Spleen (tissue), 7 donors: ENCODE results near the gene TMEM145.
A peak's percentile ranks its signal among the peaks of the same experiment; 100 is the strongest.

Experiments
- CTCF ChIP-seq, 11 experiments: fragments of 200-600 bp in 7 of 11; fragments of 450-650 bp in 4 of 11; sonication (generic) in 4 of 11; IDR thresholded peaks in 8 of 11; conservative IDR thresholded peaks in 3 of 11; 1 replicate in 7 of 11; 2 replicates in 4 of 11; pipeline versions ENCODE4 v1.4.0 to v1.8.0; 2016 to 2021; ENCODE audit warnings: antibody characterized with exemption in 11 of 11, inconsistent platforms in 4 of 11, mild to moderate bottlenecking in 1 of 11
- POLR2A ChIP-seq, 3 donors: fragments of 450-650 bp; IDR thresholded peaks; one replicate each; pipeline ENCODE4 v1.5.1; 2017; ENCODE audit warnings: antibody characterized with exemption in 3 of 3, mild to moderate bottlenecking in 1 of 3
- POLR2AphosphoS5 ChIP-seq, 3 donors: sonication (generic); formaldehyde crosslinking; IDR thresholded peaks; one replicate each; pipeline ENCODE4 v1.5.1; 2017; ENCODE audit warnings: antibody characterized with exemption in 3 of 3
- donor health status: DM: no; HTN: no; CAD: no; lungs with moderate emphysema.
- donor health status: DM: no; HTN: no; CAD: no.
- donor health status: DM: no; HTN: no; CAD: no.

- peak in 2 of 11 experiments; percentile 14 to 36 for TF ChIP-seq CTCF (IDR thresholded peaks at IDR 0.05 in 8 of 11, conservative IDR thresholded peaks at IDR 0.05 in 3 of 11)
- TF ChIP-seq POLR2A (IDR thresholded peaks at IDR 0.05): no peak
- peak in 2 of 3 donors; percentile 55 to 70 for TF ChIP-seq POLR2AphosphoS5 (IDR thresholded peaks at IDR 0.05)
These were observed 44.2 kb upstream of the TMEM145 start, which contains the start of gene CIC for GRCh38 chr19:42268704-42269477.
